GM12878 (cell line): Measurements from ENCODE around the gene TPCN2. TPM values are rescaled to one million over a fixed set of nuclear protein-coding genes. Genes with fewer than 3 reads are reported as not detected.
A peak's percentile ranks its signal among the peaks of the same experiment; 100 is the strongest.

Experiments
- BMI1 ChIP-seq: fragments of 450-650 bp; IDR thresholded peaks from 2 replicates; pipeline ENCODE4 v1.6.1; 2016; ENCODE audit warnings: mild to moderate bottlenecking, moderate library complexity, borderline replicate concordance
- HDAC6 ChIP-seq: fragments of 200-600 bp; sonication (generic); IDR thresholded peaks from one replicate; pipeline ENCODE4 v1.8.0; 2017; ENCODE audit warnings: antibody characterized with exemption; ENCODE audit not compliant: unreplicated experiment
- IKZF2 ChIP-seq, 2 experiments: fragments of 450-650 bp; IDR thresholded peaks; 2 replicates each; pipeline ENCODE4 v1.6.1; 2017; ENCODE audit warnings: mild to moderate bottlenecking in 2 of 2, moderate library complexity in 2 of 2
- JUNB ChIP-seq: IDR thresholded peaks from 2 replicates; pipeline ENCODE4 v1.6.1; 2016; ENCODE audit warnings: antibody characterized with exemption, mild to moderate bottlenecking
- KDM1A ChIP-seq: fragments of 200-600 bp; sonication (generic); IDR thresholded peaks from 2 replicates; pipeline ENCODE4 v1.6.1; 2016; ENCODE audit warnings: borderline replicate concordance
- PML ChIP-seq: IDR thresholded peaks from 2 replicates; pipeline ENCODE4 v1.6.1; 2012; ENCODE audit warnings: low read length, inconsistent platforms
- RAD21 ChIP-seq: IDR thresholded peaks from 2 replicates; pipeline ENCODE4 v1.6.1; 2011; ENCODE audit warnings: mild to moderate bottlenecking, low read depth, low read length, moderate library complexity; ENCODE audit not compliant: insufficient read depth
- SMAD1 ChIP-seq: fragments of 450-650 bp; IDR thresholded peaks from 2 replicates; pipeline ENCODE4 v1.6.1; 2018; ENCODE audit warnings: mild to moderate bottlenecking, low read depth; ENCODE audit not compliant: partially characterized antibody
- SP1 ChIP-seq: IDR thresholded peaks from one replicate; pipeline ENCODE4 v1.6.1; 2011; ENCODE audit warnings: low read depth, low read length
- SREBF2 ChIP-seq: IDR thresholded peaks from 2 replicates; pipeline ENCODE4 v1.6.1; 2012; ENCODE audit warnings: mild to moderate bottlenecking, low read length
- YBX1 ChIP-seq: fragments of 450-650 bp; IDR thresholded peaks from 2 replicates; pipeline ENCODE4 v1.6.1; 2016; ENCODE audit warnings: antibody characterized with exemption
- YY1 ChIP-seq: IDR thresholded peaks from 2 replicates; pipeline ENCODE4 v1.6.1; 2011; ENCODE audit warnings: low read depth, mild to moderate bottlenecking, low read length
- polyA plus RNA-seq, 11 experiments: library from polyadenylated mRNA; depleted of rRNA in 4 of 11; unstranded in 6 of 11; stranded (reverse) in 5 of 11; fragments of >200 nt; fragmentation: Nextera tagmentation in 4 of 11; fragmentation: Illumina TruSeq in 1 of 11; extraction: Ambion mirVana in 4 of 11; extraction: Trizol in 1 of 11; gene quantifications; 1 replicate in 1 of 11; 2 replicates in 10 of 11; pipeline versions ENCODE4 v1.2.1 to v1.2.3, GENCODE V29; 2011 to 2016; ENCODE audit warnings: inconsistent platforms in 2 of 11, missing spikeins in 2 of 11, low read depth in 1 of 11
- total RNA-seq, 4 experiments: library from RNA; depleted of rRNA in 3 of 4; stranded (reverse); fragments of >200 nt in 3 of 4; fragmentation: Illumina TruSeq in 1 of 4; extraction: Trizol in 1 of 4; gene quantifications; 2 replicates each; pipeline versions ENCODE4 v1.2.1 to v1.2.3, GENCODE V29; 2013 to 2021
- TF ChIP-seq, protein P1 (sequence below): fragments of 150-350 bp; IDR thresholded peaks from 2 replicates; pipeline ENCODE4 v1.6.1; 2016; ENCODE audit warnings: low read depth, low read length
- TF ChIP-seq, protein P2 (sequence below): fragments of 450-650 bp; IDR thresholded peaks from 2 replicates; pipeline ENCODE4 v1.6.1; 2017; ENCODE audit warnings: mild to moderate bottlenecking
- TF ChIP-seq, protein P3 (sequence below): fragments of 450-650 bp; formaldehyde crosslinking; IDR thresholded peaks from 2 replicates; pipeline ENCODE4 v1.5.0; 2022; ENCODE audit warnings: mild to moderate bottlenecking, missing genetic modification characterization
- TF ChIP-seq, protein P4 (sequence below): fragments of 450-650 bp; IDR thresholded peaks from 2 replicates; pipeline ENCODE4 v1.6.1; 2016; ENCODE audit warnings: mild to moderate bottlenecking
- TF ChIP-seq, protein P5 (sequence below), 3 experiments: IDR thresholded peaks in 2 of 3; conservative IDR thresholded peaks in 1 of 3; 2 replicates each; pipeline ENCODE4 v1.5.1; 2011; ENCODE audit warnings: low read depth in 3 of 3, low read length in 3 of 3, mild to moderate bottlenecking in 3 of 3, control low read depth in 2 of 3, moderate library complexity in 2 of 3, inconsistent platforms in 1 of 3, mixed read lengths in 1 of 3; ENCODE audit not compliant: control insufficient read depth in 2 of 3, insufficient read depth in 1 of 3; ENCODE audit errors: extremely low read depth in 1 of 3

Gene TPCN2
- total and polyA plus RNA-seq, 10 of the 15 experiments (the other 5 are each of a cell fraction or from before 2014, with no cell fraction given) = 1.7 to 18.4 (median 8.4) TPM

DNA sequence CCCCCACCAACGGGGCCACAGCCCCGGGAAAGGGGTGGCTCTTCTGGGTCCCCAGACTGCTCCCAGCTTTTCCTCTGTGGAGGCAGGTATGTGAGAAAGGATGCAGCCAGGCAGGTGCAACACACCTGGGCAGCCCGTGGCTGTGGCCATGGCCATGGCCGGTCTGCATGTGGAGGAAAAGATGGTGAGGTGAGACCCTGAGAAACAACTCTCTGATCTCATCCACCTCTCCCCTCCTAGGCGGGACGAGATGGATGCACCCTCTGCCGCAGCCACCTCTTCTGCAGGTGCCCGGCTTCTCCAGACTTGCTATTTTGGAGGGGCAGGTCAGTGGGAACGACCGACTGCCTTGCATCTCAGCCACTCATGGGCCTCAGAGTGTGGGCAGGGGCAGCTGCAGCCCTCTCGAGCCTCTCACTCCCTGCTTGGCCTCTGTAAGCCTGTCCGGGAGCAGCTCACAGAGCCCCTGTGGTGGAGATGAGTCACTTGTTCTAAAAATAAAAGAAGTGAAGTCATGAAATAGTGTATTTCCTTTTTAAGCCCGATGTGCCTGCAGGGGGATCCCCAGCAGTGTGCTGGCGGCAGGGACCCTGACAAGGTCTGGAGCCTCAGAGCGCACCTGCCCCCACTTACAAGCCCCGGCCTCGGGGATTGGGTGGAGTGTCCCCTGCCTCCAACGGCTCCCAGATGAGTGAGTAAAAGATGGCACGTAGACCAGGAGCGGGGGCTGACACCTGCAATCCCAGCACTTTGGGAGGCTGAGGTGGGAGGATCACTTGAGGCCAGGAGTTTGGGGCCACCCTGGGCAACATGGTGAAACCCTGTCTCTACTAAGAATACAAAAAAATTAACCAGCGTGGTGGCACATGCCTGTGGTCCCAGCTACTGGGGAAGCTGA is 117.7 kb downstream of the TPCN2 start (continued):
- TF ChIP-seq, protein P1, sequence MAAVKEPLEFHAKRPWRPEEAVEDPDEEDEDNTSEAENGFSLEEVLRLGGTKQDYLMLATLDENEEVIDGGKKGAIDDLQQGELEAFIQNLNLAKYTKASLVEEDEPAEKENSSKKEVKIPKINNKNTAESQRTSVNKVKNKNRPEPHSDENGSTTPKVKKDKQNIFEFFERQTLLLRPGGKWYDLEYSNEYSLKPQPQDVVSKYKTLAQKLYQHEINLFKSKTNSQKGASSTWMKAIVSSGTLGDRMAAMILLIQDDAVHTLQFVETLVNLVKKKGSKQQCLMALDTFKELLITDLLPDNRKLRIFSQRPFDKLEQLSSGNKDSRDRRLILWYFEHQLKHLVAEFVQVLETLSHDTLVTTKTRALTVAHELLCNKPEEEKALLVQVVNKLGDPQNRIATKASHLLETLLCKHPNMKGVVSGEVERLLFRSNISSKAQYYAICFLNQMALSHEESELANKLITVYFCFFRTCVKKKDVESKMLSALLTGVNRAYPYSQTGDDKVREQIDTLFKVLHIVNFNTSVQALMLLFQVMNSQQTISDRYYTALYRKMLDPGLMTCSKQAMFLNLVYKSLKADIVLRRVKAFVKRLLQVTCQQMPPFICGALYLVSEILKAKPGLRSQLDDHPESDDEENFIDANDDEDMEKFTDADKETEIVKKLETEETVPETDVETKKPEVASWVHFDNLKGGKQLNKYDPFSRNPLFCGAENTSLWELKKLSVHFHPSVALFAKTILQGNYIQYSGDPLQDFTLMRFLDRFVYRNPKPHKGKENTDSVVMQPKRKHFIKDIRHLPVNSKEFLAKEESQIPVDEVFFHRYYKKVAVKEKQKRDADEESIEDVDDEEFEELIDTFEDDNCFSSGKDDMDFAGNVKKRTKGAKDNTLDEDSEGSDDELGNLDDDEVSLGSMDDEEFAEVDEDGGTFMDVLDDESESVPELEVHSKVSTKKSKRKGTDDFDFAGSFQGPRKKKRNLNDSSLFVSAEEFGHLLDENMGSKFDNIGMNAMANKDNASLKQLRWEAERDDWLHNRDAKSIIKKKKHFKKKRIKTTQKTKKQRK = no peak
- TF ChIP-seq HDAC6 = no peak
- TF ChIP-seq, protein P2, sequence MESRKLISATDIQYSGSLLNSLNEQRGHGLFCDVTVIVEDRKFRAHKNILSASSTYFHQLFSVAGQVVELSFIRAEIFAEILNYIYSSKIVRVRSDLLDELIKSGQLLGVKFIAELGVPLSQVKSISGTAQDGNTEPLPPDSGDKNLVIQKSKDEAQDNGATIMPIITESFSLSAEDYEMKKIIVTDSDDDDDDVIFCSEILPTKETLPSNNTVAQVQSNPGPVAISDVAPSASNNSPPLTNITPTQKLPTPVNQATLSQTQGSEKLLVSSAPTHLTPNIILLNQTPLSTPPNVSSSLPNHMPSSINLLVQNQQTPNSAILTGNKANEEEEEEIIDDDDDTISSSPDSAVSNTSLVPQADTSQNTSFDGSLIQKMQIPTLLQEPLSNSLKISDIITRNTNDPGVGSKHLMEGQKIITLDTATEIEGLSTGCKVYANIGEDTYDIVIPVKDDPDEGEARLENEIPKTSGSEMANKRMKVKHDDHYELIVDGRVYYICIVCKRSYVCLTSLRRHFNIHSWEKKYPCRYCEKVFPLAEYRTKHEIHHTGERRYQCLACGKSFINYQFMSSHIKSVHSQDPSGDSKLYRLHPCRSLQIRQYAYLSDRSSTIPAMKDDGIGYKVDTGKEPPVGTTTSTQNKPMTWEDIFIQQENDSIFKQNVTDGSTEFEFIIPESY = no peak
- TF ChIP-seq RAD21 = 0 out of 2 replicates have a peak, but pooled peaks have one; percentile 29
- peak; percentile 92 for TF ChIP-seq JUNB
- TF ChIP-seq, protein P3, sequence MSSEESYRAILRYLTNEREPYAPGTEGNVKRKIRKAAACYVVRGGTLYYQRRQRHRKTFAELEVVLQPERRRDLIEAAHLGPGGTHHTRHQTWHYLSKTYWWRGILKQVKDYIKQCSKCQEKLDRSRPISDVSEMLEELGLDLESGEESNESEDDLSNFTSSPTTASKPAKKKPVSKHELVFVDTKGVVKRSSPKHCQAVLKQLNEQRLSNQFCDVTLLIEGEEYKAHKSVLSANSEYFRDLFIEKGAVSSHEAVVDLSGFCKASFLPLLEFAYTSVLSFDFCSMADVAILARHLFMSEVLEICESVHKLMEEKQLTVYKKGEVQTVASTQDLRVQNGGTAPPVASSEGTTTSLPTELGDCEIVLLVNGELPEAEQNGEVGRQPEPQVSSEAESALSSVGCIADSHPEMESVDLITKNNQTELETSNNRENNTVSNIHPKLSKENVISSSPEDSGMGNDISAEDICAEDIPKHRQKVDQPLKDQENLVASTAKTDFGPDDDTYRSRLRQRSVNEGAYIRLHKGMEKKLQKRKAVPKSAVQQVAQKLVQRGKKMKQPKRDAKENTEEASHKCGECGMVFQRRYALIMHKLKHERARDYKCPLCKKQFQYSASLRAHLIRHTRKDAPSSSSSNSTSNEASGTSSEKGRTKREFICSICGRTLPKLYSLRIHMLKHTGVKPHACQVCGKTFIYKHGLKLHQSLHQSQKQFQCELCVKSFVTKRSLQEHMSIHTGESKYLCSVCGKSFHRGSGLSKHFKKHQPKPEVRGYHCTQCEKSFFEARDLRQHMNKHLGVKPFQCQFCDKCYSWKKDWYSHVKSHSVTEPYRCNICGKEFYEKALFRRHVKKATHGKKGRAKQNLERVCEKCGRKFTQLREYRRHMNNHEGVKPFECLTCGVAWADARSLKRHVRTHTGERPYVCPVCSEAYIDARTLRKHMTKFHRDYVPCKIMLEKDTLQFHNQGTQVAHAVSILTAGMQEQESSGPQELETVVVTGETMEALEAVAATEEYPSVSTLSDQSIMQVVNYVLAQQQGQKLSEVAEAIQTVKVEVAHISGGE (CRISPR knock-in tag) = no peak
- TF ChIP-seq BMI1 = no peak
- no peak for TF ChIP-seq KDM1A
- TF ChIP-seq IKZF2 (IDR thresholded peaks at IDR 0.05) = peak; percentile 7 to 82
- peak; percentile 54 for TF ChIP-seq YY1
- peak; percentile 67; the same call in 1 of the 2 replicates for TF ChIP-seq PML
- TF ChIP-seq SREBF2 = no peak
- TF ChIP-seq SMAD1 = no peak
- TF ChIP-seq, protein P4, sequence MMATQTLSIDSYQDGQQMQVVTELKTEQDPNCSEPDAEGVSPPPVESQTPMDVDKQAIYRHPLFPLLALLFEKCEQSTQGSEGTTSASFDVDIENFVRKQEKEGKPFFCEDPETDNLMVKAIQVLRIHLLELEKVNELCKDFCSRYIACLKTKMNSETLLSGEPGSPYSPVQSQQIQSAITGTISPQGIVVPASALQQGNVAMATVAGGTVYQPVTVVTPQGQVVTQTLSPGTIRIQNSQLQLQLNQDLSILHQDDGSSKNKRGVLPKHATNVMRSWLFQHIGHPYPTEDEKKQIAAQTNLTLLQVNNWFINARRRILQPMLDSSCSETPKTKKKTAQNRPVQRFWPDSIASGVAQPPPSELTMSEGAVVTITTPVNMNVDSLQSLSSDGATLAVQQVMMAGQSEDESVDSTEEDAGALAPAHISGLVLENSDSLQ = peak; percentile 42; the same call in 1 of the 2 replicates
- no peak for TF ChIP-seq YBX1
- TF ChIP-seq SP1 = peak; percentile 55
- TF ChIP-seq, protein P5, sequence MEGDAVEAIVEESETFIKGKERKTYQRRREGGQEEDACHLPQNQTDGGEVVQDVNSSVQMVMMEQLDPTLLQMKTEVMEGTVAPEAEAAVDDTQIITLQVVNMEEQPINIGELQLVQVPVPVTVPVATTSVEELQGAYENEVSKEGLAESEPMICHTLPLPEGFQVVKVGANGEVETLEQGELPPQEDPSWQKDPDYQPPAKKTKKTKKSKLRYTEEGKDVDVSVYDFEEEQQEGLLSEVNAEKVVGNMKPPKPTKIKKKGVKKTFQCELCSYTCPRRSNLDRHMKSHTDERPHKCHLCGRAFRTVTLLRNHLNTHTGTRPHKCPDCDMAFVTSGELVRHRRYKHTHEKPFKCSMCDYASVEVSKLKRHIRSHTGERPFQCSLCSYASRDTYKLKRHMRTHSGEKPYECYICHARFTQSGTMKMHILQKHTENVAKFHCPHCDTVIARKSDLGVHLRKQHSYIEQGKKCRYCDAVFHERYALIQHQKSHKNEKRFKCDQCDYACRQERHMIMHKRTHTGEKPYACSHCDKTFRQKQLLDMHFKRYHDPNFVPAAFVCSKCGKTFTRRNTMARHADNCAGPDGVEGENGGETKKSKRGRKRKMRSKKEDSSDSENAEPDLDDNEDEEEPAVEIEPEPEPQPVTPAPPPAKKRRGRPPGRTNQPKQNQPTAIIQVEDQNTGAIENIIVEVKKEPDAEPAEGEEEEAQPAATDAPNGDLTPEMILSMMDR (IDR thresholded peaks at IDR 0.05 in 2 of 3, conservative IDR thresholded peaks at IDR 0.05 in 1 of 3; ENCODE audit: control insufficient read depth in 2 of 3, extremely low read depth in 1 of 3, insufficient read depth in 1 of 3, low read depth in 3 of 3, low read length in 3 of 3) = no peak
